SU-DHL-6 (cell line): ENCODE measurements around the gene PRR7.

ENCODE experiments used
- EZH2phosphoT487 ChIP-seq: fragments of 200-600 bp; sonication (generic), shearing (Covaris generic); conservative IDR thresholded peaks from 2 replicates; pipeline ENCODE4 v1.6.1; 2018; ENCODE audit warnings: mild to moderate bottlenecking, antibody characterized with exemption, low read length, moderate library complexity, mixed read lengths
- TF ChIP-seq, protein P1 (sequence below): fragments of 200-600 bp; sonication (generic); IDR thresholded peaks from one replicate; pipeline ENCODE4 v1.5.1; 2017; ENCODE audit warnings: antibody characterized with exemption, mild to moderate bottlenecking, low read length, moderate library complexity; ENCODE audit not compliant: insufficient read depth, poor library complexity, severe bottlenecking

GRCh38 chr5:177438468-177438867 lies 8.1 kb upstream of the PRR7 start:
- TF ChIP-seq, protein P1, sequence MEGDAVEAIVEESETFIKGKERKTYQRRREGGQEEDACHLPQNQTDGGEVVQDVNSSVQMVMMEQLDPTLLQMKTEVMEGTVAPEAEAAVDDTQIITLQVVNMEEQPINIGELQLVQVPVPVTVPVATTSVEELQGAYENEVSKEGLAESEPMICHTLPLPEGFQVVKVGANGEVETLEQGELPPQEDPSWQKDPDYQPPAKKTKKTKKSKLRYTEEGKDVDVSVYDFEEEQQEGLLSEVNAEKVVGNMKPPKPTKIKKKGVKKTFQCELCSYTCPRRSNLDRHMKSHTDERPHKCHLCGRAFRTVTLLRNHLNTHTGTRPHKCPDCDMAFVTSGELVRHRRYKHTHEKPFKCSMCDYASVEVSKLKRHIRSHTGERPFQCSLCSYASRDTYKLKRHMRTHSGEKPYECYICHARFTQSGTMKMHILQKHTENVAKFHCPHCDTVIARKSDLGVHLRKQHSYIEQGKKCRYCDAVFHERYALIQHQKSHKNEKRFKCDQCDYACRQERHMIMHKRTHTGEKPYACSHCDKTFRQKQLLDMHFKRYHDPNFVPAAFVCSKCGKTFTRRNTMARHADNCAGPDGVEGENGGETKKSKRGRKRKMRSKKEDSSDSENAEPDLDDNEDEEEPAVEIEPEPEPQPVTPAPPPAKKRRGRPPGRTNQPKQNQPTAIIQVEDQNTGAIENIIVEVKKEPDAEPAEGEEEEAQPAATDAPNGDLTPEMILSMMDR = no peak
- TF ChIP-seq EZH2phosphoT487 = no peak
